H9 (cell line): Measurements from ENCODE around the gene ABCC3. TPM values are rescaled to one million over a fixed set of nuclear protein-coding genes. Genes with fewer than 3 reads are reported as not detected.

ENCODE experiments used
- DNase-seq: peaks from one replicate; pipeline ENCODE4 v3.0.0-alpha.2; 2017
- H2AFZ ChIP-seq: one replicate; pipeline ENCODE4 v1.6.1; 2013; ENCODE audit warnings: mild to moderate bottlenecking, low read length, control low read depth, moderate library complexity
- H2AK5ac ChIP-seq: 2 replicates; pipeline ENCODE4 v1.6.1; 2013; ENCODE audit warnings: low read length, control low read depth, mixed read lengths; ENCODE audit not compliant: insufficient read length
- H2BK120ac ChIP-seq: one replicate; pipeline ENCODE4 v1.6.1; 2013; ENCODE audit warnings: low read depth, mild to moderate bottlenecking, low read length, control low read depth, inconsistent platforms; ENCODE audit not compliant: poor library complexity, severe bottlenecking
- H2BK12ac ChIP-seq: 2 replicates; pipeline ENCODE4 v1.6.1; 2013; ENCODE audit warnings: low read length, control low read depth, mixed read lengths, low read depth; ENCODE audit not compliant: insufficient read length
- H2BK15ac ChIP-seq: 2 replicates; pipeline ENCODE4 v1.6.1; 2013; ENCODE audit warnings: low read depth, low read length, control low read depth
- H2BK20ac ChIP-seq: one replicate; pipeline ENCODE4 v1.6.1; 2013; ENCODE audit warnings: low read depth, mild to moderate bottlenecking, low read length, control low read depth, inconsistent platforms; ENCODE audit not compliant: poor library complexity, severe bottlenecking
- H2BK5ac ChIP-seq: 2 replicates; pipeline ENCODE4 v1.6.1; 2013; ENCODE audit warnings: low read length, control low read depth, mixed read lengths; ENCODE audit not compliant: insufficient read length
- H3K14ac ChIP-seq: 2 replicates; pipeline ENCODE4 v1.6.1; 2013; ENCODE audit warnings: low read length, control low read depth; ENCODE audit not compliant: insufficient read depth
- H3K18ac ChIP-seq: 2 replicates; pipeline ENCODE4 v1.6.1; 2013; ENCODE audit warnings: low read depth, mild to moderate bottlenecking, mixed read lengths, low read length, control low read depth; ENCODE audit not compliant: insufficient read length
- H3K23ac ChIP-seq: 2 replicates; pipeline ENCODE4 v1.6.1; 2013; ENCODE audit warnings: low read length, control low read depth, mixed read lengths, low read depth; ENCODE audit not compliant: insufficient read length
- H3K23me2 ChIP-seq: 2 replicates; pipeline ENCODE4 v1.6.1; 2013; ENCODE audit warnings: low read depth, mild to moderate bottlenecking, mixed read lengths, low read length, control low read depth; ENCODE audit not compliant: insufficient read length, poor library complexity, severe bottlenecking
- H3K27ac ChIP-seq: 2 replicates; pipeline ENCODE4 v1.5.1; 2013; ENCODE audit warnings: low read length, control low read depth, mixed read lengths, low read depth; ENCODE audit not compliant: insufficient read length
- H3K27me3 ChIP-seq: 2 replicates; pipeline ENCODE4 v1.6.1; 2013; ENCODE audit warnings: low read length, control low read depth, inconsistent platforms; ENCODE audit not compliant: insufficient read depth
- H3K4ac ChIP-seq: 2 replicates; pipeline ENCODE4 v1.6.1; 2013; ENCODE audit warnings: low read depth, mild to moderate bottlenecking, control low read depth, inconsistent platforms, low read length, moderate library complexity
- H3K4me1 ChIP-seq: 2 replicates; pipeline ENCODE4 v1.6.1; 2013; ENCODE audit warnings: low read length, control low read depth, inconsistent platforms; ENCODE audit not compliant: insufficient read depth
- H3K4me2 ChIP-seq: 2 replicates; pipeline ENCODE4 v1.6.1; 2013; ENCODE audit warnings: low read length, control low read depth, mixed read lengths; ENCODE audit not compliant: insufficient read length, insufficient read depth
- H3K56ac ChIP-seq: 2 replicates; pipeline ENCODE4 v1.6.1; 2013; ENCODE audit warnings: low read depth, mild to moderate bottlenecking, mixed read lengths, low read length, control low read depth; ENCODE audit not compliant: insufficient read length
- H3K79me1 ChIP-seq: 2 replicates; pipeline ENCODE4 v1.6.1; 2013; ENCODE audit warnings: low read depth, mild to moderate bottlenecking, moderate library complexity, low read length, control low read depth, inconsistent platforms; ENCODE audit not compliant: insufficient read depth, poor library complexity, severe bottlenecking
- H3K79me2 ChIP-seq: 2 replicates; pipeline ENCODE4 v1.6.1; 2013; ENCODE audit warnings: low read length, control low read depth, inconsistent platforms; ENCODE audit not compliant: insufficient read depth
- H3K9ac ChIP-seq: 2 replicates; pipeline ENCODE4 v1.6.1; 2013; ENCODE audit warnings: low read length, control low read depth, mixed read lengths; ENCODE audit not compliant: insufficient read length; ENCODE audit errors: extremely low read depth
- H3K9me3 ChIP-seq: one replicate; pipeline ENCODE4 v1.6.1; 2013; ENCODE audit warnings: low read depth, low read length, inconsistent platforms; ENCODE audit not compliant: control insufficient read depth
- H3T11ph ChIP-seq: one replicate; pipeline ENCODE4 v1.6.1; 2013; ENCODE audit warnings: mild to moderate bottlenecking, low read length, control low read depth, inconsistent platforms
- H4K20me1 ChIP-seq: one replicate; pipeline ENCODE4 v1.6.1; 2013; ENCODE audit not compliant: control insufficient read depth, insufficient read length, insufficient read depth
- H4K5ac ChIP-seq: 2 replicates; pipeline ENCODE4 v1.6.1; 2013; ENCODE audit warnings: low read depth, mild to moderate bottlenecking, mixed read lengths, low read length, control low read depth; ENCODE audit not compliant: insufficient read length
- H4K8ac ChIP-seq: replicated peaks from 2 replicates; pipeline ENCODE4 v1.6.1; 2013; ENCODE audit warnings: low read length, control low read depth, mixed read lengths, low read depth; ENCODE audit not compliant: insufficient read length
- H4K91ac ChIP-seq: 2 replicates; pipeline ENCODE4 v1.6.1; 2013; ENCODE audit warnings: low read depth, mild to moderate bottlenecking, moderate library complexity, mixed read lengths, low read length, control low read depth; ENCODE audit not compliant: insufficient read length
- H3K27ac Mint-ChIP-seq, 3 experiments: 2 replicates in 2 of 3; 3 replicates in 1 of 3; pipeline ENCODE4 v1.8.0; 2020 to 2021; ENCODE audit warnings: mixed read lengths in 3 of 3, mild to moderate bottlenecking in 1 of 3, moderate library complexity in 1 of 3
- H3K27me3 Mint-ChIP-seq: 2 replicates; pipeline ENCODE4 v1.8.0; 2021; ENCODE audit warnings: low read depth, mild to moderate bottlenecking, moderate library complexity, mixed read lengths
- H3K36me3 Mint-ChIP-seq, 3 experiments: 2 replicates in 2 of 3; 3 replicates in 1 of 3; pipeline ENCODE4 v1.8.0; 2020 to 2021; ENCODE audit warnings: low read depth in 3 of 3, mixed read lengths in 3 of 3; ENCODE audit not compliant: insufficient read depth in 1 of 3
- H3K4me1 Mint-ChIP-seq, 2 experiments: 2 replicates each; pipeline ENCODE4 v1.8.0; 2020; ENCODE audit warnings: mixed read lengths in 2 of 2
- H3K4me3 Mint-ChIP-seq, 2 experiments: 2 replicates in 1 of 2; 3 replicates in 1 of 2; pipeline ENCODE4 v1.8.0; 2020 to 2021; ENCODE audit warnings: mild to moderate bottlenecking in 2 of 2, mixed read lengths in 2 of 2, moderate library complexity in 1 of 2
- H3K9me3 Mint-ChIP-seq, 2 experiments: 2 replicates in 1 of 2; 3 replicates in 1 of 2; pipeline ENCODE4 v1.8.0; 2020; ENCODE audit warnings: mild to moderate bottlenecking in 2 of 2, mixed read lengths in 2 of 2, moderate library complexity in 1 of 2
- WGBS: extraction: QIAGEN DNeasy Blood & Tissue Kit; methylation state at CpG from one replicate; pipeline ENCODE4 v1.1.7; 2013; ENCODE audit warnings: missing lambda C conversion rate, low lambda C conversion rate, mixed read lengths; ENCODE audit not compliant: insufficient read length; ENCODE audit errors: extremely low coverage; 5-methylcytosine and 5-hydroxymethylcytosine counted together
- total RNA-seq: library from RNA; stranded (reverse); gene quantifications from 2 replicates; pipeline ENCODE4 v1.2.1, GENCODE V29; 2021
- TF ChIP-seq, protein P1 (sequence below): fragments of 200-600 bp; sonication (generic); conservative IDR thresholded peaks from 3 replicates; pipeline ENCODE4 v1.8.0; 2021; ENCODE audit warnings: antibody characterized with exemption, mild to moderate bottlenecking

Gene ABCC3
- total RNA-seq, 1 experiment from 2014 or later = 0.31 TPM

DNA sequence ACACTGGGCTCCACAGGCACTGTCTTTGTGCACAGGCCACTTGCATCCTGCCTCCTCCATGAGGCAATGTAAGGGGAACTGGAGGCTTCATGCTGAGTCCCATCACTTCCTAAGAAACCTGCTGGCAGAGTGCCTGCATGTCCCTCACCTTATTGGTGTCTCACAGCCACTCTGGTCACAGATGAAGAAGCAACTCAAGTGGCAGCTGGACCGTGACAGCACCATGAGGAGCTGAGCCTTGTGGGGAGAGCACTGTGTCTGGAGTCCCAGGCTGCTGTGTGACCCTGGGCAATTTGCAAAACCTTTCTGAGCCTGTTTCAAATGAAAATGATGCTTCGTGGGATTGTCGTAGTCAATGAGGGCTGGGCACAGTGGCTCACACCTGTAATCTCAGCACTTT, 53.6 kb downstream of the ABCC3 start:
- H3K23ac ChIP-seq = no peak overlapping the region
- no peak overlapping the region for H3T11ph ChIP-seq
- no peaks in the 10 kb centered on the region for H3K79me1 ChIP-seq
- DNase-seq = no peak
- H2BK5ac ChIP-seq = no peak overlapping the region
- no peak overlapping the region for H3K56ac ChIP-seq
- H3K18ac ChIP-seq = no peak overlapping the region
- no peak overlapping the region for H3K27ac ChIP-seq
- H2BK120ac ChIP-seq = no peak overlapping the region
- no peak overlapping the region for H4K5ac ChIP-seq
- H4K8ac ChIP-seq = no peak overlapping the region
- H3K4me2 ChIP-seq = no peak overlapping the region
- no peak overlapping the region for H2BK20ac ChIP-seq
- H3K4me3 Mint-ChIP-seq = no peak overlapping the region
- H3K4me1 ChIP-seq = no peaks in the 10 kb centered on the region
- H2BK12ac ChIP-seq = no peak overlapping the region
- peaks cover 0 to 10% (median 7%) of the 10 kb centered on the region in 3 experiments; a peak in 4 of 7 replicates for H3K36me3 Mint-ChIP-seq
- WGBS = no CpG with 5 or more reads among the region's 3 CpGs
- no peak overlapping the region for H2AK5ac ChIP-seq
- no peaks in the 10 kb centered on the region; a peak in 1 of 5 replicates for H3K9me3 Mint-ChIP-seq
- H3K27me3 ChIP-seq = no peaks in the 10 kb centered on the region
- no peak overlapping the region for H2AFZ ChIP-seq
- no peak overlapping the region for H3K4ac ChIP-seq
- no peak overlapping the region for H4K91ac ChIP-seq
- H3K27ac Mint-ChIP-seq = no peak overlapping the region
- H2BK15ac ChIP-seq = no peak overlapping the region
- H3K79me2 ChIP-seq = no peaks in the 10 kb centered on the region
- no peaks in the 10 kb centered on the region for H3K23me2 ChIP-seq
- H3K4me1 Mint-ChIP-seq = peaks cover 35 to 52% of the 10 kb centered on the region in 2 experiments
- H3K14ac ChIP-seq = no peak overlapping the region
- no peaks in the 10 kb centered on the region for H4K20me1 ChIP-seq
- no peak overlapping the region for H3K9ac ChIP-seq
- no peaks in the 10 kb centered on the region for H3K9me3 ChIP-seq
- TF ChIP-seq, protein P1, sequence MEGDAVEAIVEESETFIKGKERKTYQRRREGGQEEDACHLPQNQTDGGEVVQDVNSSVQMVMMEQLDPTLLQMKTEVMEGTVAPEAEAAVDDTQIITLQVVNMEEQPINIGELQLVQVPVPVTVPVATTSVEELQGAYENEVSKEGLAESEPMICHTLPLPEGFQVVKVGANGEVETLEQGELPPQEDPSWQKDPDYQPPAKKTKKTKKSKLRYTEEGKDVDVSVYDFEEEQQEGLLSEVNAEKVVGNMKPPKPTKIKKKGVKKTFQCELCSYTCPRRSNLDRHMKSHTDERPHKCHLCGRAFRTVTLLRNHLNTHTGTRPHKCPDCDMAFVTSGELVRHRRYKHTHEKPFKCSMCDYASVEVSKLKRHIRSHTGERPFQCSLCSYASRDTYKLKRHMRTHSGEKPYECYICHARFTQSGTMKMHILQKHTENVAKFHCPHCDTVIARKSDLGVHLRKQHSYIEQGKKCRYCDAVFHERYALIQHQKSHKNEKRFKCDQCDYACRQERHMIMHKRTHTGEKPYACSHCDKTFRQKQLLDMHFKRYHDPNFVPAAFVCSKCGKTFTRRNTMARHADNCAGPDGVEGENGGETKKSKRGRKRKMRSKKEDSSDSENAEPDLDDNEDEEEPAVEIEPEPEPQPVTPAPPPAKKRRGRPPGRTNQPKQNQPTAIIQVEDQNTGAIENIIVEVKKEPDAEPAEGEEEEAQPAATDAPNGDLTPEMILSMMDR = no peak
- no peaks in the 10 kb centered on the region for H3K27me3 Mint-ChIP-seq
